DOHH2 (cell line): Measurements from ENCODE around the gene NUP210.
"Not testable (repeated sequence)": the region's sequence is repeated elsewhere in the genome, so short reads cannot be mapped to it uniquely, and the experiment has no call there.

Experiments
- CTCF ChIP-seq: fragments of 200-600 bp; sonication (generic); IDR thresholded peaks from one replicate; pipeline ENCODE4 v1.5.1; 2014; ENCODE audit warnings: antibody characterized with exemption, mild to moderate bottlenecking, low read depth, low read length; ENCODE audit not compliant: poor library complexity, severe bottlenecking
- EZH2phosphoT487 ChIP-seq: fragments of 200-600 bp; sonication (generic); IDR thresholded peaks from 2 replicates; pipeline ENCODE4 v1.6.1; 2017; ENCODE audit warnings: borderline replicate concordance, mild to moderate bottlenecking, antibody characterized with exemption, low read length, moderate library complexity, mixed read lengths

- TF ChIP-seq CTCF, EZH2phosphoT487: not testable (repeated sequence)
Observed at GRCh38 chr3:13442882-13443281, 22.8 kb upstream of the NUP210 start.
